ENCODE results near the gene RNF135. TPM values are rescaled to one million over a fixed set of nuclear protein-coding genes. Genes with fewer than 3 reads are reported as not detected.

RNF135 gene
- total and polyA plus RNA-seq, 2 donors (not counting 1 experiment from before 2014, with no cell fraction given) = 13.4 to 15.2 TPM

GRCh38 chr17:30954046-30954830, 16.6 kb upstream of the RNF135 start:
- Histone ChIP-seq H4K20me1 (ENCODE audit: control insufficient read depth, extremely low read depth, insufficient read depth, low read length) (no peaks in the 10 kb centered on the region), H3K27me3 (ENCODE audit: control insufficient read depth, insufficient read depth, low read length) (no peaks in the 10 kb centered on the region), H3K27ac (ENCODE audit: insufficient read depth, low read length) (no peak overlapping the region), H3K36me3 (ENCODE audit: control insufficient read depth, insufficient read depth, low read length) (no peaks in the 10 kb centered on the region), H2AFZ (ENCODE audit: low read length) (no peak overlapping the region), H3K9me3 (ENCODE audit: control insufficient read depth, insufficient read depth, low read depth, low read length) (no peaks in the 10 kb centered on the region), H3K4me1 (ENCODE audit: control insufficient read depth, extremely low read depth, insufficient read depth, low read length) (peaks cover 3% of the 10 kb centered on the region), H3K9ac (ENCODE audit: insufficient read depth, low read length) (no peak overlapping the region), H3K4me2 (ENCODE audit: extremely low read depth, insufficient read depth, low read length) (no peak overlapping the region), H3K4me3 (replicated peaks in 1 of 4; ENCODE audit: control extremely low read depth in 1 of 4, insufficient read depth in 1 of 4, low read depth in 3 of 4, low read length in 4 of 4) (no peak overlapping the region), H3K79me2 (ENCODE audit: control insufficient read depth, insufficient read depth, low read length) (no peaks in the 10 kb centered on the region)
- TF ChIP-seq CTCF (conservative IDR thresholded peaks at IDR 0.05 in 1 of 2, IDR thresholded peaks at IDR 0.05 in 1 of 2; ENCODE audit: low read depth in 1 of 2, low read length in 2 of 2) = no peak
- TF ChIP-seq EZH2 (IDR thresholded peaks at IDR 0.05; ENCODE audit: low read length, missing control alignments) = no peak
- DNase-seq (ENCODE audit: low read depth in 2 of 2) = no peak

GRCh38 chr17:30956764-30957374, 14.0 kb upstream of the RNF135 start:
- no peak overlapping the region for H3K9ac ChIP-seq (ENCODE audit: insufficient read depth, low read length)
- H3K4me3 ChIP-seq (replicated peaks in 1 of 4; ENCODE audit: control extremely low read depth in 1 of 4, insufficient read depth in 1 of 4, low read depth in 3 of 4, low read length in 4 of 4) = no peak overlapping the region
- H4K20me1 ChIP-seq (ENCODE audit: control insufficient read depth, extremely low read depth, insufficient read depth, low read length) = no peaks in the 10 kb centered on the region
- H3K79me2 ChIP-seq (ENCODE audit: control insufficient read depth, insufficient read depth, low read length) = no peaks in the 10 kb centered on the region
- H2AFZ ChIP-seq (ENCODE audit: low read length) = peak overlapping the region; percentile 76
- peak overlapping the region; percentile 13 for H3K4me2 ChIP-seq (ENCODE audit: extremely low read depth, insufficient read depth, low read length)
- peak in 1 of 2 donors; percentile 46 for DNase-seq (ENCODE audit: low read depth in 2 of 2)
- no peaks in the 10 kb centered on the region for H3K36me3 ChIP-seq (ENCODE audit: control insufficient read depth, insufficient read depth, low read length)
- H3K4me1 ChIP-seq (ENCODE audit: control insufficient read depth, extremely low read depth, insufficient read depth, low read length) = peaks cover 3% of the 10 kb centered on the region
- H3K27me3 ChIP-seq (ENCODE audit: control insufficient read depth, insufficient read depth, low read length) = no peaks in the 10 kb centered on the region
- peak; percentile 7 to 12 for TF ChIP-seq CTCF (conservative IDR thresholded peaks at IDR 0.05 in 1 of 2, IDR thresholded peaks at IDR 0.05 in 1 of 2; ENCODE audit: low read depth in 1 of 2, low read length in 2 of 2)
- no peak for TF ChIP-seq EZH2 (IDR thresholded peaks at IDR 0.05; ENCODE audit: low read length, missing control alignments)
- no peaks in the 10 kb centered on the region for H3K9me3 ChIP-seq (ENCODE audit: control insufficient read depth, insufficient read depth, low read depth, low read length)
- H3K27ac ChIP-seq (ENCODE audit: insufficient read depth, low read length) = peak overlapping the region; percentile 27

GRCh38 chr17:30957741-30958140, 13.1 kb upstream of the RNF135 start:
- Histone ChIP-seq H3K4me3 (replicated peaks in 1 of 4; ENCODE audit: control extremely low read depth in 1 of 4, insufficient read depth in 1 of 4, low read depth in 3 of 4, low read length in 4 of 4) (no peak overlapping the region), H4K20me1 (ENCODE audit: control insufficient read depth, extremely low read depth, insufficient read depth, low read length) (no peaks in the 10 kb centered on the region), H3K4me2 (ENCODE audit: extremely low read depth, insufficient read depth, low read length) (no peak overlapping the region), H3K27ac (ENCODE audit: insufficient read depth, low read length) (no peak overlapping the region), H3K79me2 (ENCODE audit: control insufficient read depth, insufficient read depth, low read length) (no peaks in the 10 kb centered on the region), H3K4me1 (ENCODE audit: control insufficient read depth, extremely low read depth, insufficient read depth, low read length) (peaks cover 3% of the 10 kb centered on the region), H3K27me3 (ENCODE audit: control insufficient read depth, insufficient read depth, low read length) (no peaks in the 10 kb centered on the region), H3K9ac (ENCODE audit: insufficient read depth, low read length) (no peak overlapping the region), H3K36me3 (ENCODE audit: control insufficient read depth, insufficient read depth, low read length) (no peaks in the 10 kb centered on the region), H3K9me3 (ENCODE audit: control insufficient read depth, insufficient read depth, low read depth, low read length) (no peaks in the 10 kb centered on the region), H2AFZ (ENCODE audit: low read length) (no peak overlapping the region)
- no peak for DNase-seq (ENCODE audit: low read depth in 2 of 2)
- TF ChIP-seq EZH2 (IDR thresholded peaks at IDR 0.05; ENCODE audit: low read length, missing control alignments) = no peak
- no peak for TF ChIP-seq CTCF (conservative IDR thresholded peaks at IDR 0.05 in 1 of 2, IDR thresholded peaks at IDR 0.05 in 1 of 2; ENCODE audit: low read depth in 1 of 2, low read length in 2 of 2)
